ENCODE results near the gene SFN. TPM values are rescaled to one million over a fixed set of nuclear protein-coding genes. Genes with fewer than 3 reads are reported as not detected.

Gene SFN
- polyA plus RNA-seq, 2 donors: 1,075 to 2,440 TPM

- Histone ChIP-seq H3K4me3 (ENCODE audit: low read depth in 1 of 2, low read length in 2 of 2) (no peak overlapping the region), H3K27me3 (ENCODE audit: control insufficient read depth in 1 of 2, insufficient read depth in 2 of 2, low read length in 2 of 2) (no peaks in the 10 kb centered on the region), H3K36me3 (ENCODE audit: control insufficient read depth in 2 of 2, insufficient read depth in 2 of 2, low read length in 1 of 2) (peaks cover 7 to 34% of the 10 kb centered on the region in 2 donors), H3K4me1 (ENCODE audit: control insufficient read depth in 2 of 2, insufficient read depth in 2 of 2, low read length in 1 of 2) (peaks cover 0 to 8% of the 10 kb centered on the region in 2 donors), H3K27ac (ENCODE audit: low read depth in 2 of 2, low read length in 1 of 2) (no peak overlapping the region), H3K9me3 (ENCODE audit: control insufficient read depth in 2 of 2, insufficient read depth in 1 of 2, low read depth in 1 of 2, low read length in 1 of 2) (no peaks in the 10 kb centered on the region)
- 88 to 89% methylated on average over 1 of the region's 1 CpG for WGBS, 2 donors
Observed at GRCh38 chr1:26887125-26887524, 24.2 kb downstream of the SFN start.

DNA sequence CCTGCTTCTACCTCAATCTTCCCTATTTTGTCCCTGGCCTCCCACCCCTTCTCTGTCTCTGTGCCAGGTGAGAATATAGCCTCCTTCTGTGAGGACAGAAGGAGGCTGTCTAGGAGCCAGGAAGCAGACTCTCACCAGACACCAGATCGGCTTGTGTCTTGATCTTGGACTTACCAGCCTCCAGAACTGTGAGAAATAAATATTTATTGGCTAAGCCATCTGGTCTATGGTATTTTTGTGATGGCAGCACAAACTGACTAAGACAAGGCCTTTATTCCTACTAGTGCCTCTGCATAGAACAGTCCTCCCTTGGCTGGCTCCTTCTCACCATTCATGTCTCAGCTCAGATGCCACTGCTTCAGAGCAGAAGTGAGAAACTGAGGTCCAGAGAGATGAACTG is 25.3 kb downstream of the SFN start:
- Histone ChIP-seq H3K9me3 (ENCODE audit: control insufficient read depth in 2 of 2, insufficient read depth in 1 of 2, low read depth in 1 of 2, low read length in 1 of 2) (no peaks in the 10 kb centered on the region), H3K27me3 (ENCODE audit: control insufficient read depth in 1 of 2, insufficient read depth in 2 of 2, low read length in 2 of 2) (no peaks in the 10 kb centered on the region), H3K36me3 (ENCODE audit: control insufficient read depth in 2 of 2, insufficient read depth in 2 of 2, low read length in 1 of 2) (peaks cover 3 to 32% of the 10 kb centered on the region in 2 donors), H3K4me1 (ENCODE audit: control insufficient read depth in 2 of 2, insufficient read depth in 2 of 2, low read length in 1 of 2) (peaks cover 0 to 8% of the 10 kb centered on the region in 2 donors), H3K27ac (ENCODE audit: low read depth in 2 of 2, low read length in 1 of 2) (no peak overlapping the region), H3K4me3 (ENCODE audit: low read depth in 1 of 2, low read length in 2 of 2) (no peak overlapping the region)
- 87 to 92% methylated on average over 1 of the region's 1 CpG for WGBS, 2 donors

GRCh38 chr1:26889551-26890466 is 26.9 kb downstream of the SFN start, which contains the start of gene GPN2:
TSS of gene GPN2 (minus strand) at chr1:26890283. CDS start at chr1:26890096, 187 bp downstream.
- Histone ChIP-seq H3K4me3 (ENCODE audit: low read depth in 1 of 2, low read length in 2 of 2) (peak within 1 kb of the TSS; percentile 95 to 97), H3K36me3 (ENCODE audit: control insufficient read depth in 2 of 2, insufficient read depth in 2 of 2, low read length in 1 of 2) (peaks cover 10 to 26% of the 10 kb centered on the region in 2 donors), H3K9me3 (ENCODE audit: control insufficient read depth in 2 of 2, insufficient read depth in 1 of 2, low read depth in 1 of 2, low read length in 1 of 2) (no peaks in the 10 kb centered on the region), H3K27ac (ENCODE audit: low read depth in 2 of 2, low read length in 1 of 2) (peak within 1 kb of the TSS; percentile 93 to 96), H3K27me3 (ENCODE audit: control insufficient read depth in 1 of 2, insufficient read depth in 2 of 2, low read length in 2 of 2) (no peaks in the 10 kb centered on the region), H3K4me1 (ENCODE audit: control insufficient read depth in 2 of 2, insufficient read depth in 2 of 2, low read length in 1 of 2) (peaks cover 0 to 8% of the 10 kb centered on the region in 2 donors)
- WGBS, 2 donors: 1% methylated on average over 89 of the region's 89 CpGs

DNA sequence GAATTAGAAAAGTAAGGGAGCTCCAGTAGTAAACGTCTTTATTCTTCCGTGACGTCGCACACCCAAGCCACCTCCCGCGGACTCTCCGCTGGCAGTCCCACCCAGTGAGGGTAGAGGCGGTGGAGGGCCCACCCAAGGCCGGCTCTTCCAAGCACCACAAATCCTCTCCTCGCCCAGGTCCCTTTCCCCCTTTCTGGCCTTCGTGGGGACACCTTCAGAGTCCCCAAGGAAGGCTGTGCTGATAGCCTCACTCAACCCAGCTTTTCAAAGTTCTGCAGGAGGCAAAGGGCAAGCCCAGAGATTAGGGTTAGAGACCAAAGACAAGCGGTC is 27.5 kb downstream of the SFN start:
- peaks cover 10 to 22% of the 10 kb centered on the region in 2 donors for H3K36me3 ChIP-seq (ENCODE audit: control insufficient read depth in 2 of 2, insufficient read depth in 2 of 2, low read length in 1 of 2)
- WGBS, 2 donors: 1 to 2% methylated on average over 12 of the region's 12 CpGs
- peaks cover 0 to 8% of the 10 kb centered on the region in 2 donors for H3K4me1 ChIP-seq (ENCODE audit: control insufficient read depth in 2 of 2, insufficient read depth in 2 of 2, low read length in 1 of 2)
- peak overlapping the region; percentile 93 to 96 for H3K27ac ChIP-seq (ENCODE audit: low read depth in 2 of 2, low read length in 1 of 2)
- H3K4me3 ChIP-seq (ENCODE audit: low read depth in 1 of 2, low read length in 2 of 2): peak overlapping the region; percentile 95 to 97
- no peaks in the 10 kb centered on the region for H3K9me3 ChIP-seq (ENCODE audit: control insufficient read depth in 2 of 2, insufficient read depth in 1 of 2, low read depth in 1 of 2, low read length in 1 of 2)
- no peaks in the 10 kb centered on the region for H3K27me3 ChIP-seq (ENCODE audit: control insufficient read depth in 1 of 2, insufficient read depth in 2 of 2, low read length in 2 of 2)

GRCh38 chr1:26894263-26894662 is 31.3 kb downstream of the SFN start:
- no peak overlapping the region for H3K27ac ChIP-seq (ENCODE audit: low read depth in 2 of 2, low read length in 1 of 2)
- peaks cover 17 to 19% of the 10 kb centered on the region in 2 donors for H3K36me3 ChIP-seq (ENCODE audit: control insufficient read depth in 2 of 2, insufficient read depth in 2 of 2, low read length in 1 of 2)
- 81 to 89% methylated on average over 13 of the region's 13 CpGs for WGBS, 2 donors
- no peaks in the 10 kb centered on the region for H3K9me3 ChIP-seq (ENCODE audit: control insufficient read depth in 2 of 2, insufficient read depth in 1 of 2, low read depth in 1 of 2, low read length in 1 of 2)
- H3K4me1 ChIP-seq (ENCODE audit: control insufficient read depth in 2 of 2, insufficient read depth in 2 of 2, low read length in 1 of 2): peaks cover 0 to 6% of the 10 kb centered on the region in 2 donors
- H3K4me3 ChIP-seq (ENCODE audit: low read depth in 1 of 2, low read length in 2 of 2): no peak overlapping the region
- H3K27me3 ChIP-seq (ENCODE audit: control insufficient read depth in 1 of 2, insufficient read depth in 2 of 2, low read length in 2 of 2): no peaks in the 10 kb centered on the region

DNA sequence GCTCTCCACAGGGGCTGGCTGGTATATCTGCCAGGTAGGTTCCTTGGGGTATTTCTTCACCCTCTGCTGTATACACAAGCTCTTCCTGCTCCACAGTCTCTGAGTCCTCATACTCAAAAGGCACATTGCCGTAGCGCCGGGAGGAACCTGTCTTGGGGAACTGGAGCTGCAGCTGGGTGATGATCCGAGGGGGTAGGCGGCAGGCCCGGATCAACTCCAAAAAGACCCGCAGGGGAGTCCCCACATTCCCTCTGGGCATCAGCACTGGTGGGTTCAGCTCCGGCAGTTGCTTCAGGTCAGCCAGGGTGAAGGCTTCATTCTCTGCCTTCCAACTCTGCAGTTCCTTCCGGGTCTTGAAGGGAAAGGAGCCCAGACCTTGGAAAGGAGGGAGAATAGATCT is 34.4 kb downstream of the SFN start:
- peaks cover 14 to 16% of the 10 kb centered on the region in 2 donors for H3K36me3 ChIP-seq (ENCODE audit: control insufficient read depth in 2 of 2, insufficient read depth in 2 of 2, low read length in 1 of 2)
- H3K27me3 ChIP-seq (ENCODE audit: control insufficient read depth in 1 of 2, insufficient read depth in 2 of 2, low read length in 2 of 2): no peaks in the 10 kb centered on the region
- no peaks in the 10 kb centered on the region for H3K4me1 ChIP-seq (ENCODE audit: control insufficient read depth in 2 of 2, insufficient read depth in 2 of 2, low read length in 1 of 2)
- 90 to 93% methylated on average over 9 of the region's 9 CpGs for WGBS, 2 donors
- no peak overlapping the region for H3K27ac ChIP-seq (ENCODE audit: low read depth in 2 of 2, low read length in 1 of 2)
- H3K9me3 ChIP-seq (ENCODE audit: control insufficient read depth in 2 of 2, insufficient read depth in 1 of 2, low read depth in 1 of 2, low read length in 1 of 2): no peaks in the 10 kb centered on the region
- no peak overlapping the region for H3K4me3 ChIP-seq (ENCODE audit: low read depth in 1 of 2, low read length in 2 of 2)

- no peaks in the 10 kb centered on the region for H3K9me3 ChIP-seq (ENCODE audit: control insufficient read depth in 2 of 2, insufficient read depth in 1 of 2, low read depth in 1 of 2, low read length in 1 of 2)
- H3K36me3 ChIP-seq (ENCODE audit: control insufficient read depth in 2 of 2, insufficient read depth in 2 of 2, low read length in 1 of 2): peaks cover 7% of the 10 kb centered on the region in 2 donors
- peak within 1 kb of the TSS; percentile 73 to 99 for H3K4me3 ChIP-seq (ENCODE audit: low read depth in 1 of 2, low read length in 2 of 2)
- H3K27ac ChIP-seq (ENCODE audit: low read depth in 2 of 2, low read length in 1 of 2): peak within 1 kb of the TSS; percentile 63 to 97
- 0% methylated on average over 50 of the region's 50 CpGs for WGBS, 2 donors
- no peaks in the 10 kb centered on the region for H3K4me1 ChIP-seq (ENCODE audit: control insufficient read depth in 2 of 2, insufficient read depth in 2 of 2, low read length in 1 of 2)
- no peaks in the 10 kb centered on the region for H3K27me3 ChIP-seq (ENCODE audit: control insufficient read depth in 1 of 2, insufficient read depth in 2 of 2, low read length in 2 of 2)
Observed at GRCh38 chr1:26900001-26900814, 37.3 kb downstream of the SFN start, which contains the start of gene GPATCH3. TSS of gene GPATCH3 (minus strand) at chr1:26900467. CDS start at chr1:26900442, 25 bp downstream.

DNA sequence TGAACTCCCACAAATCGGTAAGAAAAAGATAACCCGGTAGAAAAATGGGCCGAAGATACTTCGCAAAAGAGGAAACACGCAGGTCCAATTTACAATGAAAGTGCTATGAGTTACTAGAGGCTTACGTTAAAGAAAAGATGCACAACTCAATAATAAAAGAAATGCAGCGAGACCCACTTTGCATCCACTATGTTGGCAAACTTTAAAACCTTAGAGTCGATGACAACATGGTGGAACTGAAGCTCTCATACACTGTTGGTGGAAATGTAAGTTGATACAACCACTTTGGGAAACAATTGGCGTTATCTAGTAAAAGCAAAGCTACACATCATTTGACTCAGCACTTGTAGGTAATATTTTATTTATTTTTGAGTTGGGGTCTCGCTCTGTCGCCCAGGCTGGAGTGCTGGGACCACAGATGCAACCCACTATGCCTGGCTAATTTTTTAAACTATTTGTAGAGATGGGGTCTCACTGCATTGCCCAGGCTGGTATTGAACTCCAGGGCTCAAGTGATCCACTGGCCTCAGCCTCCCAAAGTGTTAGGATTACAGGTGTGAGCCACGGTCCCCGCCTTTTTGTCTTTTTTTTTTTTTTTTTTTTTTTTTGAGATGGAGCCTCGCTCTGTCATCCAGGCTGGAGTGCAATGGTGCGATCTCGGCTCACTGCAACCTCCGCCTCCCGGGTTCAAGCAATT is 38.0 kb downstream of the SFN start:
- WGBS, 2 donors: 60 to 67% methylated on average over 17 to 18 of the region's 18 CpGs
- H3K9me3 ChIP-seq (ENCODE audit: control insufficient read depth in 2 of 2, insufficient read depth in 1 of 2, low read depth in 1 of 2, low read length in 1 of 2): no peaks in the 10 kb centered on the region
- peak overlapping the region in 1 of 2 donors; percentile 63 for H3K27ac ChIP-seq (ENCODE audit: low read depth in 2 of 2, low read length in 1 of 2)
- H3K36me3 ChIP-seq (ENCODE audit: control insufficient read depth in 2 of 2, insufficient read depth in 2 of 2, low read length in 1 of 2): peaks cover 6 to 7% of the 10 kb centered on the region in 2 donors
- peak overlapping the region; percentile 73 to 99 for H3K4me3 ChIP-seq (ENCODE audit: low read depth in 1 of 2, low read length in 2 of 2)
- H3K4me1 ChIP-seq (ENCODE audit: control insufficient read depth in 2 of 2, insufficient read depth in 2 of 2, low read length in 1 of 2): no peaks in the 10 kb centered on the region
- no peaks in the 10 kb centered on the region for H3K27me3 ChIP-seq (ENCODE audit: control insufficient read depth in 1 of 2, insufficient read depth in 2 of 2, low read length in 2 of 2)
